ENCODE measurements around the gene POLDIP2. TPM values are rescaled to one million over a fixed set of nuclear protein-coding genes. Genes with fewer than 3 reads are reported as not detected.

POLDIP2 gene
- total and polyA plus RNA-seq, 2 of the 13 experiments (the other 11 are each of a cell fraction or from before 2014, with no cell fraction given): 85.9 to 114 TPM

DNA sequence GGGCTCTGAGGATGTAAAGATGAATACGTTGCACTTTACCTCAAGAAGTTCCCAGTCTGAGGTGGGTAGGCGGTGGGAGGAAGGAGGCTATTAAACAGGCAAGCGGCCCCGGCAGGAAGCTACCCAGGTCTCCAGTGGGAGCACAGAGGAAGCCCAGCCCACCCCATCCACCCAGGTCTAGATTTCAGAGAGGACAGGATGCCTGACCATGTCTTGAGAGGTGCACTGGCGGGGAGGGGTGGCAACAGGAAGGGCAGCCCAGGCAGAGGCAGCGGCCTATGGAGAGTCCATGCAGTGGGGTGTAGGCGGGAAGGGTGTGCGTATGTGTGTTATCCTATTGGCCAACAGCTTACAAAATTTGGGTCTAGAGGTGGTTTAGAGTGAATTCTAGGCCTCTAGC lies 28.1 kb upstream of the POLDIP2 start:
- BruUV-seq (replicated peaks): no TSS peak
- H3K27ac ChIP-seq (ENCODE audit: extremely low read length, insufficient read depth, low read length): no peak overlapping the region
- no peak for DNase-seq (ENCODE audit: low spot score)
- H3K27me3 ChIP-seq (ENCODE audit: control insufficient read depth in 1 of 2, insufficient read depth in 2 of 2, low read length in 2 of 2): no peaks in the 10 kb centered on the region
- no peaks in the 10 kb centered on the region for H3K36me3 ChIP-seq (replicated peaks in 1 of 2; ENCODE audit: control insufficient read depth in 1 of 2, insufficient read depth in 2 of 2, low read length in 2 of 2)
- ATAC-seq: no peak
- H3K79me2 ChIP-seq (ENCODE audit: insufficient read depth, low read length): no peaks in the 10 kb centered on the region
- no peak for FAIRE-seq
- in situ Hi-C loops (cut with HindIII; ENCODE audit: extremely low pct_ligation_motif_present, low pct_unique_long_range_greater_than_20kb) (no loop called here), intact Hi-C loops (cut with micrococcal nuclease; ENCODE audit: unreplicated experiment) (no loop called here)
- no peak overlapping the region for H3K4me3 ChIP-seq (replicated peaks in 1 of 3; ENCODE audit: insufficient read depth in 1 of 3, low read depth in 2 of 3, low read length in 3 of 3)
- H3K9me3 ChIP-seq (ENCODE audit: low read length): no peaks in the 10 kb centered on the region
- H4K20me1 ChIP-seq (ENCODE audit: insufficient read depth, low read length): no peaks in the 10 kb centered on the region
- TF ChIP-seq PRPF4 (IDR thresholded peaks at IDR 0.05; ENCODE audit: low read depth, low read length, poor library complexity, severe bottlenecking) (no peak), ZMYM4 (CRISPR knock-in tag; IDR thresholded peaks at IDR 0.05) (no peak), ZNF337 (CRISPR knock-in tag; IDR thresholded peaks at IDR 0.05; ENCODE audit: borderline replicate concordance, low read depth) (no peak)
- peaks cover 18% of the 10 kb centered on the region for H3K4me1 ChIP-seq (ENCODE audit: insufficient read depth, low read length)
- POLR2A ChIA-PET: interaction anchor here (0.7 kb wide), 1 partner anchor 20 kb away, joined by 3 read pairs; no protein-coding TSS in a partner anchor
- no peak overlapping the region for H3K9ac ChIP-seq (ENCODE audit: insufficient read depth, low read depth, low read length)
- 95% methylated on average over 7 of the region's 8 CpGs for WGBS (ENCODE audit: low lambda C conversion rate)
- CTCF ChIA-PET (ENCODE audit: low intra/inter-chr PET ratio, low total read pairs): no interaction called here
- no peak overlapping the region for H3K4me2 ChIP-seq (ENCODE audit: low read depth, low read length)
- H2AFZ ChIP-seq (ENCODE audit: low read length): no peak overlapping the region

DNA sequence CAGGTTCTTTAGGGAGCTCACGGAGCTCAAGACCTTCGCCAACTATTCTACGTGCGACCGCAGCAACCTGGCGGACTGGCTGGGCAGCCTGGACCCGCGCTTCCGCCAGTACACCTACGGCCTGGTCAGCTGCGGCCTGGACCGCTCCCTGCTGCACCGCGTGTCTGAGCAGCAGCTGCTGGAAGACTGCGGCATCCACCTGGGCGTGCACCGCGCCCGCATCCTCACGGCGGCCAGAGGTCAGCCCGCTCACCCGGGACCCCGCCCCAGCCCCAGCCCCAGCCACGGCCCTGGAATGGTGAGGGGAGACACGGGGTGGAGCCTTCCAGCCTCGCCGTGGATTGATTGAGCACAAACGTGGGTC lies 27.7 kb upstream of the POLDIP2 start:
- WGBS (ENCODE audit: low lambda C conversion rate): 82% methylated on average over 14 of the region's 29 CpGs
- no peaks in the 10 kb centered on the region for H3K36me3 ChIP-seq (replicated peaks in 1 of 2; ENCODE audit: control insufficient read depth in 1 of 2, insufficient read depth in 2 of 2, low read length in 2 of 2)
- ChIA-PET CTCF (ENCODE audit: low intra/inter-chr PET ratio, low total read pairs) (no interaction called here), POLR2A (interaction anchor here (0.7 kb wide), 1 partner anchor 20 kb away, joined by 3 read pairs; no protein-coding TSS in a partner anchor)
- H2AFZ ChIP-seq (ENCODE audit: low read length): no peak overlapping the region
- no peak for FAIRE-seq
- H3K27me3 ChIP-seq (ENCODE audit: control insufficient read depth in 1 of 2, insufficient read depth in 2 of 2, low read length in 2 of 2): no peaks in the 10 kb centered on the region
- ATAC-seq: no peak
- intact Hi-C loops (cut with micrococcal nuclease; ENCODE audit: unreplicated experiment) (no loop called here), in situ Hi-C loops (cut with HindIII; ENCODE audit: extremely low pct_ligation_motif_present, low pct_unique_long_range_greater_than_20kb) (no loop called here)
- DNase-seq (ENCODE audit: low spot score): no peak
- H3K9ac ChIP-seq (ENCODE audit: insufficient read depth, low read depth, low read length): no peak overlapping the region
- no peak overlapping the region for H3K4me2 ChIP-seq (ENCODE audit: low read depth, low read length)
- no peaks in the 10 kb centered on the region for H3K9me3 ChIP-seq (ENCODE audit: low read length)
- no peak overlapping the region for H3K4me3 ChIP-seq (replicated peaks in 1 of 3; ENCODE audit: insufficient read depth in 1 of 3, low read depth in 2 of 3, low read length in 3 of 3)
- no peaks in the 10 kb centered on the region for H3K79me2 ChIP-seq (ENCODE audit: insufficient read depth, low read length)
- BruUV-seq (replicated peaks): no TSS peak
- no peak overlapping the region for H3K27ac ChIP-seq (ENCODE audit: extremely low read length, insufficient read depth, low read length)
- peaks cover 22% of the 10 kb centered on the region for H3K4me1 ChIP-seq (ENCODE audit: insufficient read depth, low read length)
- H4K20me1 ChIP-seq (ENCODE audit: insufficient read depth, low read length): no peaks in the 10 kb centered on the region
- TF ChIP-seq FOXC1 (CRISPR knock-in tag; IDR thresholded peaks at IDR 0.05; ENCODE audit: borderline replicate concordance) (no peak), ZBTB8A (CRISPR knock-in tag; IDR thresholded peaks at IDR 0.05; ENCODE audit: borderline replicate concordance, low read depth) (no peak), ZNF879 (CRISPR knock-in tag; IDR thresholded peaks at IDR 0.05) (no peak), ZNF296 (CRISPR knock-in tag; conservative IDR thresholded peaks at IDR 0.05) (no peak), ZFP41 (CRISPR knock-in tag; IDR thresholded peaks at IDR 0.05; ENCODE audit: borderline replicate concordance) (no peak), NCOA1 (CRISPR knock-in tag; IDR thresholded peaks at IDR 0.05) (no peak), SIX4 (CRISPR knock-in tag; IDR thresholded peaks at IDR 0.05) (no peak), ZMYM2 (CRISPR knock-in tag; IDR thresholded peaks at IDR 0.05) (no peak), MIER3 (CRISPR knock-in tag; IDR thresholded peaks at IDR 0.05; ENCODE audit: borderline replicate concordance) (no peak), FOXJ3 (CRISPR knock-in tag; IDR thresholded peaks at IDR 0.05; ENCODE audit: borderline replicate concordance) (no peak)
- TF ChIP-seq, protein P1, sequence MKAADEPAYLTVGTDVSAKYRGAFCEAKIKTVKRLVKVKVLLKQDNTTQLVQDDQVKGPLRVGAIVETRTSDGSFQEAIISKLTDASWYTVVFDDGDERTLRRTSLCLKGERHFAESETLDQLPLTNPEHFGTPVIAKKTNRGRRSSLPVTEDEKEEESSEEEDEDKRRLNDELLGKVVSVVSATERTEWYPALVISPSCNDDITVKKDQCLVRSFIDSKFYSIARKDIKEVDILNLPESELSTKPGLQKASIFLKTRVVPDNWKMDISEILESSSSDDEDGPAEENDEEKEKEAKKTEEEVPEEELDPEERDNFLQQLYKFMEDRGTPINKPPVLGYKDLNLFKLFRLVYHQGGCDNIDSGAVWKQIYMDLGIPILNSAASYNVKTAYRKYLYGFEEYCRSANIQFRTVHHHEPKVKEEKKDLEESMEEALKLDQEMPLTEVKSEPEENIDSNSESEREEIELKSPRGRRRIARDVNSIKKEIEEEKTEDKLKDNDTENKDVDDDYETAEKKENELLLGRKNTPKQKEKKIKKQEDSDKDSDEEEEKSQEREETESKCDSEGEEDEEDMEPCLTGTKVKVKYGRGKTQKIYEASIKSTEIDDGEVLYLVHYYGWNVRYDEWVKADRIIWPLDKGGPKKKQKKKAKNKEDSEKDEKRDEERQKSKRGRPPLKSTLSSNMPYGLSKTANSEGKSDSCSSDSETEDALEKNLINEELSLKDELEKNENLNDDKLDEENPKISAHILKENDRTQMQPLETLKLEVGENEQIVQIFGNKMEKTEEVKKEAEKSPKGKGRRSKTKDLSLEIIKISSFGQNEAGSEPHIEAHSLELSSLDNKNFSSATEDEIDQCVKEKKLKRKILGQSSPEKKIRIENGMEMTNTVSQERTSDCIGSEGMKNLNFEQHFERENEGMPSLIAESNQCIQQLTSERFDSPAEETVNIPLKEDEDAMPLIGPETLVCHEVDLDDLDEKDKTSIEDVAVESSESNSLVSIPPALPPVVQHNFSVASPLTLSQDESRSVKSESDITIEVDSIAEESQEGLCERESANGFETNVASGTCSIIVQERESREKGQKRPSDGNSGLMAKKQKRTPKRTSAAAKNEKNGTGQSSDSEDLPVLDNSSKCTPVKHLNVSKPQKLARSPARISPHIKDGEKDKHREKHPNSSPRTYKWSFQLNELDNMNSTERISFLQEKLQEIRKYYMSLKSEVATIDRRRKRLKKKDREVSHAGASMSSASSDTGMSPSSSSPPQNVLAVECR (CRISPR knock-in tag; IDR thresholded peaks at IDR 0.05; ENCODE audit: borderline replicate concordance): no peak
